GM12865 (cell line): ENCODE results near the gene DOCK2.

Experiments
- DNase-seq: peaks from one replicate; pipeline ENCODE4 v3.0.0; 2010; ENCODE audit warnings: low read depth
- H3K4me3 ChIP-seq: 2 replicates; pipeline ENCODE4 v1.5.1; 2011; ENCODE audit warnings: mild to moderate bottlenecking, low read depth, low read length, control low read depth
- TF ChIP-seq, protein P1 (sequence below): IDR thresholded peaks from 2 replicates; pipeline ENCODE4 v1.5.1; 2011; ENCODE audit warnings: low read length, control low read depth, low read depth, inconsistent platforms; ENCODE audit not compliant: insufficient read depth; ENCODE audit errors: missing control alignments

The DOCK2 gene

DNA sequence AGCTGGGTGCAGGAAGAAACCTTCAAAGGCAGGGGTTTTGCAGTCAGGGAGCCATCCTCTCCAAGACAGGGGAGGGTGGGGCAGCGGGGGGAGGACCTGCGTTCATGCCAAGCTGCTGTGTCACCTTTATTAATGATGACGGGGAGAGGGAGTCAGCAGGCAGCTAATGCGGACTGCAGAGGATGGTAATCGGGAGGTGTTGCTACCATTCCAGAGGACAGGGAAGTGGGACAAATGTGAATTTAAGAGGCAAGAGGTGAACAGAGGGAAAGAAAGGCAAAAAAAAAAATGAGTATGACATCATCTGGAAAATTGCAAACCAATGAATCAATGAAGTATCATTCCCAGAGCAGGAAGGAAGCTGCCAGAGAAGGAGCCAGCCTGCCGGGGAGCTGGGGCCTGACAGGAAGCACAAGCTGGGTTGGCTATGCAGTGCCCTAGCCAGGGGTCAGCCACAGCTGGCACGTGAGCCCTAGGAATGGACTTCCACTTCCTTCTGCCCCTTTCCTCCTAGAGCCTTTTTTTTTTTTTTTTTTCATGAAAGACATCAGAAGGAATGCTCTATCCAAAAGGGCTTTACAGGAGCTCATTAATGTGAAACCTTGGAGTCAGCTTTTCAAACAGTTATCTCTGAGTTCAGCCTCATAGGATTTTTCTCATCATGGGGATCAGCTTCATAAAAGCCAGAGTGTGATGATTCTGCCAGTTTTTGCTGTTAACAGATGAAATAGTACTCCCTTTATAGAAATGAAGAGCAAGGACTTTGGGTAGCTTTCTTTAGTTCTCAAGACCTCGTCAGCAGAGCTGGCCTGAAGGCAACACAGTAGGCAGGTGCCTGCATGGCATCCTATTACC is 334.1 kb downstream of the DOCK2 start:
- TF ChIP-seq, protein P1, sequence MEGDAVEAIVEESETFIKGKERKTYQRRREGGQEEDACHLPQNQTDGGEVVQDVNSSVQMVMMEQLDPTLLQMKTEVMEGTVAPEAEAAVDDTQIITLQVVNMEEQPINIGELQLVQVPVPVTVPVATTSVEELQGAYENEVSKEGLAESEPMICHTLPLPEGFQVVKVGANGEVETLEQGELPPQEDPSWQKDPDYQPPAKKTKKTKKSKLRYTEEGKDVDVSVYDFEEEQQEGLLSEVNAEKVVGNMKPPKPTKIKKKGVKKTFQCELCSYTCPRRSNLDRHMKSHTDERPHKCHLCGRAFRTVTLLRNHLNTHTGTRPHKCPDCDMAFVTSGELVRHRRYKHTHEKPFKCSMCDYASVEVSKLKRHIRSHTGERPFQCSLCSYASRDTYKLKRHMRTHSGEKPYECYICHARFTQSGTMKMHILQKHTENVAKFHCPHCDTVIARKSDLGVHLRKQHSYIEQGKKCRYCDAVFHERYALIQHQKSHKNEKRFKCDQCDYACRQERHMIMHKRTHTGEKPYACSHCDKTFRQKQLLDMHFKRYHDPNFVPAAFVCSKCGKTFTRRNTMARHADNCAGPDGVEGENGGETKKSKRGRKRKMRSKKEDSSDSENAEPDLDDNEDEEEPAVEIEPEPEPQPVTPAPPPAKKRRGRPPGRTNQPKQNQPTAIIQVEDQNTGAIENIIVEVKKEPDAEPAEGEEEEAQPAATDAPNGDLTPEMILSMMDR = no peak
- DNase-seq = no peak
- H3K4me3 ChIP-seq = no peak overlapping the region

DNA sequence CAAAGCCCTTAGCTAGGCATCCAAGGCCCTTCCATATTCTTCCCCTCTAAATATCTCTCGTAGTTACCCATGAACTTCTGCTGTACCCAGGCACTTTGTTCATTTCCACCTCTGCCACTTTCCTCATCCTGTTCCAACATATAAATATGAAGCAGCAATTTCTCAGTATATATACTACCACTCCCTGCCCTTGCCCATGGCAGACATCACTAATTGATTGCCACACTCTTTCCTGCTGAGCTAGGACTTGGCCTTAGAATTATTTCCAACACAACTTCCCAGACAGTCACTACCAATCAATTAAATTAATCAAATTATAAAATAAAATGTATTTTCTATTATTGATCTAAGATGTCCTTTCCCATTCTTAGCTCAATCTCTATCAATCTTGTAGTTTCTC is 334.7 kb downstream of the DOCK2 start:
- H3K4me3 ChIP-seq = no peak overlapping the region

DNA sequence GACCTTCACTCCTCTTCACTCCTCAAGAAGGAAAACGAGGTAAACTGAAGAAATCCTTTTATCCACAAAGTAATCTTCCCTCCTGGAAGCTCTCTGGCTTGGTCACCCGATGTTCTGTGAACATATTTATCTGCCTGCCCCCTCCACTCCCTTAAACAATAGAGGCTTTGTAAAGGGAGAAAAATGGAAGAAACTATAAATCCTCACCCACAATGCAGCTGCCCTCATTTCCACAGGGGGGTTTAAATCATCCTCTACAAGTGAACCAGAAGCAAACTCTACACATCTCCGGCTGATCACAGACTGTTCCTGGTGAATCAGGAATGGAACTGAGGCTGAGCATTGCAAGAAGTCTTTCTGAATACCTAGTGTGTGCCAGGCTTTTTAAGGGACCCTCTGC is 336.0 kb downstream of the DOCK2 start:
- TF ChIP-seq, protein P1 = no peak
- no peak for DNase-seq
- H3K4me3 ChIP-seq = no peak overlapping the region

More for the DNA sequence above, 334.7 kb downstream of the DOCK2 start:
- no peak for DNase-seq
- TF ChIP-seq, protein P1 = no peak

DNA sequence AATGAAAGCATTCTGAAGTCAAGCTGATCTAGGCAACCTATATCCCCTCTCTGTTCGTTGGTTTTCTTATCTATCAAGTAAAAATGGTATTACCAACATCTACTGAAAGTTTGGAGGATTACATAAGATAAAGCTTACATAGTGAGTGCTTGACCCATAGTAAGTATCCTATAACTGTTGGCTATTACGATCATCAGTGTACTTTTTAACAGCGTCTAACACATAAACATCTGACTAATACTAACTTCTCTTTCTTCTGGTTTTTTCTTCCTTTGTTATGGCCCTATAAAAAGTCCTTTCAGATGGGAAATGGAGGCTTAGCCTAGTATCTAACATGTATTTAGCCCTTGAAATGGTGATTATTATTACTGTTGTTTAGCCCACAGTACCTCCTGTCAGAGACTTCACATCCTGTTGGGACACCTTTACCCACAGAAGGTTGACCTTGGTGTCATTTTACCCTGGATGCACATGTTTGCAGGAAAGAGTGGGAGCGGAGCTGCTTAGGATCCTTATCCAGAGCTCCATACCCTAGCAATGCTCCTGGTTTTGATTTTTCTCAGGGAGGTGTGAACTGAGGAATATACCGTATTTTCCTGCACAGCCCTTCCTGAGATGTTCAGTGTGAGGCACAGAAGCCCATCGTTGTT is 337.2 kb downstream of the DOCK2 start:
- DNase-seq = no peak
- TF ChIP-seq, protein P1 = no peak
- no peak overlapping the region for H3K4me3 ChIP-seq

DNA sequence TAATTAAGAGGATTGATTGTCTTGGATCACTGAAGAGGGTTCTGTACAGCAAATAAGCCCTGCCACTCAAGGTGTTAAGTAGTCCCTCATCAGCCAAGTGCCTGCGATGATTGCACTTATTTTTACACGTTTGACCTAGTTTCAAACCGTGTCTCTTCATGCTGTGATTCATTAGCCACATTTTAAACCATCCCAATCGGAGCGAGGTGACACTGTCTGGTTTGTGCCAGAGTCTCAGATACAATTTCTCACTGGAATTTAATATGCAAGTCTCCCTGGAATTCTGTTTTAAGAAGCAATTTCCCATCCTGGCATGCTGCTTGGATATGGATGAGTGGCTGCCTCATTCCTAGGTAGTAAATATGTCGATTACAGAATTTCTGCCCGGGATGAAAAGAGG is 341.6 kb downstream of the DOCK2 start:
- DNase-seq = no peak
- H3K4me3 ChIP-seq = no peak overlapping the region
- TF ChIP-seq, protein P1 = no peak

DNA sequence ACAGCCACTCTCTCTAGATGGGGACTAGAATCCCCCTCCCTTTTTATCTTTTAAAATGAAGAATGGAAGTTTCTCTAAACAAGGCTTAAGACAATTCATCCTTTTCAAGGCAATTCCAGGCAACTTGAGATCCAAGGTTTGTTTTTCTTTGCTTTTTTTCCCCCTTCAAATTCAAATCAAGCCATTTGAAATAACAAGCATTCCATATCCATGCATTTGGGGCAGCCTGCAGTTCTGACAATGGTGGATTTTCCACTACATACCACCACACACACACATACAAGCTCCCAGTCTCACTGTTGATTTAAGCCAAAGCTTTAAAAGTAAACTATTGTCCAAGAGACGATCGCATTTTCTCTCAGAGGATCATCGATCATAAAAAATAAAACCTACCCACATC is 342.8 kb downstream of the DOCK2 start:
- DNase-seq = no peak
- H3K4me3 ChIP-seq = no peak overlapping the region
- TF ChIP-seq, protein P1 = no peak
